Activated T-cell treated with anti-CD3 and anti-CD28 coated beads, Interleukin-2, amount 50 U/mL, for 1 hour (primary cell): ENCODE results near the gene MAPK4.

Source experiments
- DNase-seq: peaks from one replicate; pipeline ENCODE4 v3.0.0-alpha.2; 2020

Gene MAPK4

GRCh38 chr18:50656396-50656795 is 96.5 kb downstream of the MAPK4 start:
- DNase-seq: no peak

GRCh38 chr18:50656841-50657470 is 97.1 kb downstream of the MAPK4 start:
- DNase-seq: no peak

- DNase-seq: no peak
Measured at GRCh38 chr18:50658601-50659000, 98.7 kb downstream of the MAPK4 start.

- DNase-seq: no peak
Measured at GRCh38 chr18:50659091-50660003, 99.5 kb downstream of the MAPK4 start.

- DNase-seq: no peak
Measured at GRCh38 chr18:50661013-50661412, 101.1 kb downstream of the MAPK4 start.

GRCh38 chr18:50662177-50662576 is 102.3 kb downstream of the MAPK4 start:
- no peak for DNase-seq

- no peak for DNase-seq
Measured at GRCh38 chr18:50662775-50663383, 103.0 kb downstream of the MAPK4 start.

GRCh38 chr18:50663626-50664441 is 103.9 kb downstream of the MAPK4 start:
- DNase-seq: no peak

- DNase-seq: no peak
Measured at GRCh38 chr18:50665015-50665414, 105.1 kb downstream of the MAPK4 start.

GRCh38 chr18:50665519-50665918 is 105.6 kb downstream of the MAPK4 start:
- DNase-seq: no peak

- DNase-seq: no peak
Measured at GRCh38 chr18:50666536-50666935, 106.6 kb downstream of the MAPK4 start.

- no peak for DNase-seq
Measured at GRCh38 chr18:50671376-50671775, 111.5 kb downstream of the MAPK4 start.

- DNase-seq: no peak
Measured at GRCh38 chr18:50674307-50674980, 114.6 kb downstream of the MAPK4 start.

GRCh38 chr18:50675043-50675442 is 115.2 kb downstream of the MAPK4 start:
- DNase-seq: no peak

GRCh38 chr18:50678651-50679050 is 118.8 kb downstream of the MAPK4 start:
- DNase-seq: no peak

- DNase-seq: no peak
Measured at GRCh38 chr18:50679056-50679455, 119.2 kb downstream of the MAPK4 start.

GRCh38 chr18:50679656-50680055 is 119.8 kb downstream of the MAPK4 start:
- no peak for DNase-seq

- no peak for DNase-seq
Measured at GRCh38 chr18:50680966-50681365, 121.1 kb downstream of the MAPK4 start.

- no peak for DNase-seq
Measured at GRCh38 chr18:50682852-50683251, 123.0 kb downstream of the MAPK4 start.

GRCh38 chr18:50686409-50686808 is 126.5 kb downstream of the MAPK4 start:
- no peak for DNase-seq

- no peak for DNase-seq
Measured at GRCh38 chr18:50687491-50687890, 127.6 kb downstream of the MAPK4 start.

GRCh38 chr18:50689578-50689977 is 129.7 kb downstream of the MAPK4 start:
- DNase-seq: no peak
